Muscle layer of colon (tissue), 2 donors: ENCODE measurements around the gene PAQR6.

Source experiments
- H3K27ac ChIP-seq: one replicate; pipeline ENCODE4 v1.7.0; 2013; ENCODE audit warnings: low read depth, mild to moderate bottlenecking, low read length, moderate library complexity
- H3K27me3 ChIP-seq, 2 donors: one replicate each; pipeline ENCODE4 v1.7.0; 2013; ENCODE audit warnings: low read length in 2 of 2, mild to moderate bottlenecking in 2 of 2; ENCODE audit not compliant: insufficient read depth in 2 of 2, control insufficient read depth in 1 of 2
- H3K36me3 ChIP-seq: one replicate; pipeline ENCODE4 v1.7.0; 2013; ENCODE audit warnings: mild to moderate bottlenecking, low read length; ENCODE audit not compliant: insufficient read depth
- H3K4me1 ChIP-seq: one replicate; pipeline ENCODE4 v1.7.0; 2013; ENCODE audit warnings: mild to moderate bottlenecking, low read length; ENCODE audit not compliant: insufficient read depth
- H3K4me3 ChIP-seq, 2 donors: one replicate each; pipeline ENCODE4 v1.7.0; 2013; ENCODE audit warnings: low read length in 2 of 2, low read depth in 1 of 2, mild to moderate bottlenecking in 1 of 2, moderate library complexity in 1 of 2
- H3K9ac ChIP-seq: one replicate; pipeline ENCODE4 v1.7.0; 2013; ENCODE audit warnings: low read length
- H3K9me3 ChIP-seq: one replicate; pipeline ENCODE4 v1.7.0; 2013; ENCODE audit warnings: mild to moderate bottlenecking, low read length
- donor health status: abdominal sarcoma.
- donor health status: Adenocarcinoma of cecum.

The PAQR6 gene

GRCh38 chr1:156244712-156245111, 3.1 kb downstream of the PAQR6 start:
- Histone ChIP-seq H3K4me1 (peaks cover 14% of the 10 kb centered on the region), H3K27me3 (peaks cover 18 to 28% of the 10 kb centered on the region in 2 donors), H3K4me3 (no peak overlapping the region), H3K9me3 (no peaks in the 10 kb centered on the region), H3K9ac (no peak overlapping the region), H3K27ac (no peak overlapping the region), H3K36me3 (peaks cover 4% of the 10 kb centered on the region)

DNA sequence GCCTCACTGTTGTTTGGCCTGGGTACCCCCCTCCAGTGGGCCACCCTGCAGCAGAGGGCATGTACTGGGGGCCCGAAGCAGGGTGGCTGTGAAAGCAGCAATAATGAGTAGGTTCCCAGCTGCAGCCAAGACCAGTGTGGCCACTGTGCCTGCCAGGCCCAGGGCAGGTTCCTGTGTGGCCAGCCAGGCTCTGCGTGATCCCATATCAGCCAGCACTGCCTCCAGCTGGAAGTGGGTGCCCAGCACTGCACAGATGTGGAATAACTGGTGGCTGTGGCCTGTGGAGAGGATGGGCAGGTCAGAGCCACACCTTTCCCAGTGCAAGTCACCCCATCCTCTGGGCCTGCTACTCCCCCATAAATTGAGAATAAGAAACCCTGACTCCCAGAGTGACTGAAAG, 3.7 kb downstream of the PAQR6 start:
- no peak overlapping the region for H3K4me3 ChIP-seq
- H3K4me1 ChIP-seq, result peaks cover 14% of the 10 kb centered on the region
- no peak overlapping the region for H3K27ac ChIP-seq
- H3K9me3 ChIP-seq, result no peaks in the 10 kb centered on the region
- no peak overlapping the region for H3K9ac ChIP-seq
- H3K27me3 ChIP-seq, result peaks cover 18 to 28% of the 10 kb centered on the region in 2 donors
- peaks cover 10% of the 10 kb centered on the region for H3K36me3 ChIP-seq

GRCh38 chr1:156242738-156243137, 5.1 kb downstream of the PAQR6 start:
- Histone ChIP-seq H3K9me3 (no peaks in the 10 kb centered on the region), H3K27ac (no peak overlapping the region), H3K36me3 (peaks cover 23% of the 10 kb centered on the region)

GRCh38 chr1:156241926-156242325, 5.9 kb downstream of the PAQR6 start, which contains the start of gene BGLAP:
BGLAP (plus strand) TSS chr1:156242184; CDS start chr1:156242232, 48 bp downstream.
- Histone ChIP-seq H3K27ac (no peak within 1 kb of the TSS), H3K4me1 (peaks cover 2% of the 10 kb centered on the region), H3K9me3 (no peaks in the 10 kb centered on the region), H3K36me3 (peaks cover 31% of the 10 kb centered on the region), H3K9ac (no peak within 1 kb of the TSS), H3K4me3 (no peak within 1 kb of the TSS), H3K27me3 (peaks cover 18 to 27% of the 10 kb centered on the region in 2 donors)

More at GRCh38 chr1:156242738-156243137, 5.1 kb downstream of the PAQR6 start:
- no peak overlapping the region for H3K4me3 ChIP-seq
- peaks cover 18 to 28% of the 10 kb centered on the region in 2 donors for H3K27me3 ChIP-seq
- H3K9ac ChIP-seq, result no peak overlapping the region
- peaks cover 10% of the 10 kb centered on the region for H3K4me1 ChIP-seq

- Histone ChIP-seq H3K9ac (no peak overlapping the region), H3K36me3 (peaks cover 36% of the 10 kb centered on the region), H3K4me3 (no peak overlapping the region), H3K27me3 (peaks cover 14 to 22% of the 10 kb centered on the region in 2 donors), H3K27ac (no peak overlapping the region), H3K9me3 (no peaks in the 10 kb centered on the region), H3K4me1 (no peaks in the 10 kb centered on the region)
Measured at GRCh38 chr1:156241311-156241811, 6.5 kb downstream of the PAQR6 start.

DNA sequence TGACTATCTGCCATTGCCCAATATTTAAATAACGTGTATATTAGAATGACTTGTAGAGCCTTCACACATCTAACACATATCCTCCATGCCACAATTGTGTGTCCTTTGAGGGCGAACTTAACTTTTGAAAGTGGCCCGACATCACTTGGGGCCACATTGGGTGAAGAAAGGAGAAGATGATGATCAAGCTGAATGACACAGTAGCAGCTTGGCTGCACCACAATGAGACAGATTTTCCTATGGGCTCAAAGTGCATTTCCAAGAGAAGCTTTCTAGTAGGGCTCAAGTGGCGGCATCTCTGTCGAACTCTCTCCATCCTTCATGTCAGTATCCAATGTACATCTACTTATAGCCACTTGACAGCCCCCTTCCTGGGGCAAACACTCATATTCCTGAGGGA, 9.6 kb downstream of the PAQR6 start:
- H3K27ac ChIP-seq, result no peak overlapping the region
- no peak overlapping the region for H3K9ac ChIP-seq
- H3K4me1 ChIP-seq, result no peaks in the 10 kb centered on the region
- H3K27me3 ChIP-seq, result no peaks in the 10 kb centered on the region
- H3K4me3 ChIP-seq, result no peak overlapping the region
- peaks cover 55% of the 10 kb centered on the region for H3K36me3 ChIP-seq
- no peaks in the 10 kb centered on the region for H3K9me3 ChIP-seq

GRCh38 chr1:156236164-156236563, 11.7 kb downstream of the PAQR6 start:
- Histone ChIP-seq H3K9me3 (no peaks in the 10 kb centered on the region), H3K27ac (no peak overlapping the region), H3K4me3 (no peak overlapping the region), H3K27me3 (no peaks in the 10 kb centered on the region), H3K36me3 (peaks cover 60% of the 10 kb centered on the region), H3K9ac (no peak overlapping the region), H3K4me1 (no peaks in the 10 kb centered on the region)

GRCh38 chr1:156233426-156234127, 14.3 kb downstream of the PAQR6 start:
- peaks cover 48% of the 10 kb centered on the region for H3K36me3 ChIP-seq
- peaks cover 8% of the 10 kb centered on the region for H3K4me1 ChIP-seq
- no peaks in the 10 kb centered on the region for H3K9me3 ChIP-seq
- H3K27ac ChIP-seq, result no peak overlapping the region
- H3K4me3 ChIP-seq, result no peak overlapping the region
- no peaks in the 10 kb centered on the region for H3K27me3 ChIP-seq
- no peak overlapping the region for H3K9ac ChIP-seq

- H3K9ac ChIP-seq, result no peak overlapping the region
- H3K4me1 ChIP-seq, result peaks cover 8% of the 10 kb centered on the region
- no peaks in the 10 kb centered on the region for H3K9me3 ChIP-seq
- peaks cover 40% of the 10 kb centered on the region for H3K36me3 ChIP-seq
- H3K27me3 ChIP-seq, result no peaks in the 10 kb centered on the region
- H3K4me3 ChIP-seq, result no peak overlapping the region
- no peak overlapping the region for H3K27ac ChIP-seq
Measured at GRCh38 chr1:156232201-156232894, 15.5 kb downstream of the PAQR6 start.

DNA sequence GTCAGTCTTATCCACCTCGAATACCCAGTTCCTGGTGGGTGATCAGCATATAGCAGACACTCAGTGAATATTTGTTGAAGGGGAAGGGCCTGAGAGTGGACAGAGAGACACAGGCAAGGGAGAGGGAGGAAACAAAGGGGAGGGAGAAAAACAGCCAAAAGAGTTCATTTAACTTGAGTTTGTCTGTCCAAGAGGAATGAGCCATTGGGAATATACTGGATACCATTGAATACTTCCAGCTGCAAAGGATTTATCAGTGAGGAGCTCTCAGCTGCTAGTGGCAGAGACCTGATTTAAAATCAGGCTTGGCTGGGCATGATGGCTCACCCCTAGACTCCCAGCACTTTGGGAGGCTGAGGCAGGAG, 17.4 kb downstream of the PAQR6 start:
- no peak overlapping the region for H3K4me3 ChIP-seq
- H3K9me3 ChIP-seq, result no peaks in the 10 kb centered on the region
- H3K27ac ChIP-seq, result peak overlapping the region; percentile 36
- H3K9ac ChIP-seq, result no peak overlapping the region
- no peaks in the 10 kb centered on the region for H3K27me3 ChIP-seq
- H3K4me1 ChIP-seq, result peaks cover 8% of the 10 kb centered on the region
- peaks cover 29% of the 10 kb centered on the region for H3K36me3 ChIP-seq

GRCh38 chr1:156229809-156230472, 17.9 kb downstream of the PAQR6 start:
- Histone ChIP-seq H3K27me3 (no peaks in the 10 kb centered on the region), H3K36me3 (peaks cover 29% of the 10 kb centered on the region), H3K9ac (no peak overlapping the region), H3K9me3 (no peaks in the 10 kb centered on the region), H3K4me3 (no peak overlapping the region), H3K4me1 (peaks cover 8% of the 10 kb centered on the region), H3K27ac (peak overlapping the region; percentile 36)
